Keratinocyte (primary cell): Measurements from ENCODE around the gene EPS8L2. TPM values are rescaled to one million over a fixed set of nuclear protein-coding genes. Genes with fewer than 3 reads are reported as not detected.

Experiments used
- DNase-seq: peaks from one replicate; pipeline ENCODE4 v3.0.0-alpha.2; 2011; ENCODE audit warnings: low read depth, missing footprints, low spot score
- FAIRE-seq: peaks from 2 replicates; lab custom pipeline; 2011; peaks lifted over from hg19 to GRCh38; lab: Jason Lieb, UNC
- H2AFZ ChIP-seq: 2 replicates; pipeline ENCODE4 v1.6.0; 2012; ENCODE audit warnings: low read length, control low read depth, inconsistent platforms; ENCODE audit not compliant: control insufficient read depth
- H3K27ac ChIP-seq: 2 replicates; pipeline ENCODE4 v1.5.1; 2011; ENCODE audit warnings: low read length; ENCODE audit not compliant: control insufficient read depth, insufficient read depth
- H3K27me3 ChIP-seq: 3 replicates; pipeline ENCODE4 v1.6.0; 2011; ENCODE audit warnings: low read length; ENCODE audit not compliant: control insufficient read depth, insufficient read depth; ENCODE audit errors: extremely low read depth
- H3K36me3 ChIP-seq, 2 experiments: 2 replicates in 1 of 2; 3 replicates in 1 of 2; pipeline ENCODE4 v1.5.1; 2011; ENCODE audit warnings: low read length in 2 of 2, mild to moderate bottlenecking in 1 of 2; ENCODE audit not compliant: control insufficient read depth in 2 of 2, insufficient read depth in 2 of 2; ENCODE audit errors: extremely low read depth in 1 of 2
- H3K4me1 ChIP-seq: 3 replicates; pipeline ENCODE4 v1.5.1; 2011; ENCODE audit warnings: low read length; ENCODE audit not compliant: control insufficient read depth, insufficient read depth; ENCODE audit errors: extremely low read depth
- H3K4me2 ChIP-seq: 3 replicates; pipeline ENCODE4 v1.6.0; 2011; ENCODE audit warnings: low read depth, low read length; ENCODE audit not compliant: control insufficient read depth, insufficient read depth; ENCODE audit errors: extremely low read depth
- H3K4me3 ChIP-seq, 3 experiments: fragments of 200-600 bp in 1 of 3; sonication (generic) in 1 of 3; 2 replicates in 2 of 3; 3 replicates in 1 of 3; pipeline ENCODE4 v1.5.1; 2011 to 2016; ENCODE audit warnings: low read length in 3 of 3, mild to moderate bottlenecking in 3 of 3, control low read depth in 2 of 3, inconsistent platforms in 1 of 3, low read depth in 1 of 3, mixed read lengths in 1 of 3, mixed run types in 1 of 3, moderate library complexity in 1 of 3; ENCODE audit not compliant: control insufficient read depth in 2 of 3, insufficient read depth in 2 of 3; ENCODE audit errors: extremely low read depth in 1 of 3
- H3K79me2 ChIP-seq: 2 replicates; pipeline ENCODE4 v1.6.0; 2012; ENCODE audit warnings: low read length; ENCODE audit not compliant: control insufficient read depth, insufficient read depth
- H3K9ac ChIP-seq: 3 replicates; pipeline ENCODE4 v1.6.0; 2011; ENCODE audit warnings: low read length; ENCODE audit not compliant: control insufficient read depth, insufficient read depth; ENCODE audit errors: extremely low read depth
- H3K9me1 ChIP-seq: 3 replicates; pipeline ENCODE4 v1.6.0; 2011; ENCODE audit warnings: low read length; ENCODE audit not compliant: control insufficient read depth, insufficient read depth; ENCODE audit errors: extremely low read depth
- H3K9me3 ChIP-seq: 2 replicates; pipeline ENCODE4 v1.5.1; 2012; ENCODE audit warnings: low read depth, low read length; ENCODE audit not compliant: control insufficient read depth
- H4K20me1 ChIP-seq: 3 replicates; pipeline ENCODE4 v1.6.0; 2011; ENCODE audit warnings: low read length; ENCODE audit not compliant: control insufficient read depth, insufficient read depth; ENCODE audit errors: extremely low read depth
- CTCF ChIP-seq, 3 experiments: IDR thresholded peaks in 1 of 3; conservative IDR thresholded peaks in 1 of 3; optimal IDR thresholded peaks in 1 of 3; 2 replicates in 2 of 3; 3 replicates in 1 of 3; pipeline versions ENCODE3 to v1.5.1; 2011; ENCODE audit warnings: low read length in 3 of 3, mild to moderate bottlenecking in 3 of 3, moderate library complexity in 2 of 3, control low read depth in 1 of 3, inconsistent platforms in 1 of 3; ENCODE audit not compliant: insufficient read depth in 2 of 3; ENCODE audit errors: extremely low read depth in 1 of 3
- EZH2 ChIP-seq: IDR thresholded peaks from one replicate; pipeline ENCODE4 v1.6.1; 2012; ENCODE audit warnings: inconsistent platforms, mild to moderate bottlenecking, low read length, moderate library complexity
- dilution Hi-C: fragments of 300-500 bp; cut with MboI; formaldehyde crosslinking; loops from one replicate; pipeline ENCODE4 v1.7.0; 2020; ENCODE audit warnings: low sequenced_read_pairs; ENCODE audit not compliant: extremely low pct_ligation_motif_present
- polyA plus RNA-seq, 5 experiments: library from polyadenylated mRNA; depleted of rRNA in 3 of 5; stranded (reverse) in 3 of 5; stranded (forward) in 1 of 5; unstranded in 1 of 5; fragments of >200 nt; gene quantifications; 1 replicate in 1 of 5; 2 replicates in 3 of 5; 3 replicates in 1 of 5; pipeline versions ENCODE4 v1.2.1 to v1.2.3, GENCODE V29; 2011 to 2012; ENCODE audit warnings: missing spikeins in 2 of 5, low read depth in 1 of 5, low replicate concordance in 1 of 5

Gene EPS8L2
- polyA plus RNA-seq, 1 donor (not counting 4 experiments of a cell fraction or from before 2014, with no cell fraction given): 114 TPM

DNA sequence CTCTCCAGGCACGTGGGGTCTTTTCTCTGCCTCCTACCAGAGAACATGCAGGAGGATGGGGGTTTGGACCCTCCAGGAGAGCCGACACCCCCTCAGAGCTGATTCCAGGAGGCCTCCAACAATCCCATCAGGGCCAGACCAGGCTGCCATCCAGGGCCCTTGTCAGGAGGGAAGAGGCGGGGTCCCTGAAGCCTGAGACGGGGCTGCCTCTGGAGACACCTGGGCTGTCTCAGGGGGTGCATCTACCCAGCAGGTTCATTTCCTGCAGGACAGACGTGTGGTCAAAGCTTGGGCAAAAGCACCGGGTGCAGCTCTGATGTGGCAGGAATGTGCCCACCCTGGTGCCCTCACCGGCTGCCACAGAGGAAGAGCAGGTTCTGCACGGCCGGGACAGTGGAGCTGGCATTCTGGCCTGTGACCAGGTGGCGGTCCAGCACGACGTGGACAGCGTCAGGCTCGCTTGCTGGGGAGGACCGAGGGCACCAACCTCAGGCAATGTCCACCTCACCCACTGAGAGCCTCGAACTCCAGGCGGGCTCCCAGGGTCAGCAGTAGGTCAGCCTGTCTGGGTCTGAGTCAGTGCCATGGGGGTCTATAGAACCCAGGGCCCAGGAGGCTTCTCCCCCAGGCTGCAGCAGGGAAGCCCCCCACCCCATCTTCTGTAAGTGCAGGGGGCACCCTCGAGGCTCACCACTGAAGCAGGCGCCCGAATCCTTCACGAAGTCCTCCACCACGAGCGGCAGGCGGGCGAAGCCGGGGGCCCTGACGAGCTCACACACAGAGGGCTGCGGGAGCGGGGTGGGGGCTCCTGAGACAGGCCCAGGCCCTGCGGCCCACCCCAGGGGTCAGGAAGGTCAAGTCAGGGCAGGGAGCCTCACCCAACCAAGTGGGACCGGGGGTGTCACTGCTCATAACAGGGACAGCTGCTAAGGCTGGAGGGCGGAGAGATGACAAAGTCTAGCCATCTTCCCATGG lies 64.9 kb downstream of the EPS8L2 start:
- Histone ChIP-seq H3K9ac (no peak overlapping the region), H3K36me3 (peaks cover 47 to 54% of the 10 kb centered on the region in 2 experiments), H3K79me2 (peaks cover 55% of the 10 kb centered on the region), H3K9me3 (no peaks in the 10 kb centered on the region), H4K20me1 (peaks cover 15% of the 10 kb centered on the region), H3K4me3 (no peak overlapping the region), H2AFZ (no peak overlapping the region), H3K9me1 (peaks cover 10% of the 10 kb centered on the region), H3K27ac (no peak overlapping the region), H3K4me1 (peaks cover 10% of the 10 kb centered on the region), H3K27me3 (no peaks in the 10 kb centered on the region), H3K4me2 (no peak overlapping the region)
- dilution Hi-C loops: no loop called here
- no peak for FAIRE-seq
- DNase-seq: no peak
- no peak for TF ChIP-seq EZH2
- TF ChIP-seq CTCF (optimal IDR thresholded peaks at IDR 0.05 in 1 of 3, IDR thresholded peaks at IDR 0.05 in 1 of 3, conservative IDR thresholded peaks at IDR 0.05 in 1 of 3; ENCODE audit: extremely low read depth in 1 of 3, insufficient read depth in 2 of 3, low read length in 3 of 3): no peak

DNA sequence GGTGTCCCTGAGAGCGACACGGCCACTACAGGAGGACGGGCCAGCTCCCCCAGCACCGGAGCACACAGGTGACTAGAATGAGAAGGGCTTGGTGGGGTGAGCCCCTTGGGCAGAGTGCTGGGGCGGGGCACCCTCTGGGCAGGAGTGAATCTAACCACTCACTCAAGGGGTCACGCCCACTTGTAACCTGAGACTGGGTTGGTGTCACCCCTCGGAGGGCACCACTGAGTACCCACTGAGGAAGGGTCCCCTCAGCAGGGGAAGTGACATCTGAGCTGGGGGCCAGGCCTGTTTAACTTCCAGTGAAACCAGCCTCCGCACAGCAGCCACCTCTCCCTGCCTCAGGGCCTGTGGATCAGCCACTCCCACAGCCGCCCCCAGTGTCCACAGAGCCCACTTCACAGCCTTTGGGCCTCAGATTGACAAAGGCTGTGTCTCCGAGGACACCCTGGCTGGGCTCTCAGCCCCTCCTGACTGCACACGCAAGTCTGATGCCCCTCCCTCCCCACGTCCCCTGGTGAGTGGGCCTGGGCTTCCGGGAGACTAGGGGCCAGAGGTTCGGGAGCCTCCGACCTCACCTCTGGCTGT lies 65.7 kb downstream of the EPS8L2 start:
- H3K27ac ChIP-seq: no peak overlapping the region
- H3K4me3 ChIP-seq: no peak overlapping the region
- no peak for TF ChIP-seq CTCF (optimal IDR thresholded peaks at IDR 0.05 in 1 of 3, IDR thresholded peaks at IDR 0.05 in 1 of 3, conservative IDR thresholded peaks at IDR 0.05 in 1 of 3; ENCODE audit: extremely low read depth in 1 of 3, insufficient read depth in 2 of 3, low read length in 3 of 3)
- no peak for TF ChIP-seq EZH2
- peaks cover 15% of the 10 kb centered on the region for H4K20me1 ChIP-seq
- H3K27me3 ChIP-seq: no peaks in the 10 kb centered on the region
- H3K9me3 ChIP-seq: no peaks in the 10 kb centered on the region
- H3K9me1 ChIP-seq: peaks cover 10% of the 10 kb centered on the region
- peaks cover 10% of the 10 kb centered on the region for H3K4me1 ChIP-seq
- H3K9ac ChIP-seq: no peak overlapping the region
- no peak overlapping the region for H3K4me2 ChIP-seq
- FAIRE-seq (no peak), DNase-seq (no peak)
- no peak overlapping the region for H2AFZ ChIP-seq
- H3K79me2 ChIP-seq: peaks cover 63% of the 10 kb centered on the region
- H3K36me3 ChIP-seq: peaks cover 40 to 51% of the 10 kb centered on the region in 2 experiments
- dilution Hi-C loops: no loop called here
